ENCODE data around the gene CERS2. TPM values are rescaled to one million over a fixed set of nuclear protein-coding genes. Genes with fewer than 3 reads are reported as not detected.

Gene CERS2
- total and polyA plus RNA-seq, 10 of the 15 experiments (the other 5 are each of a cell fraction or from before 2014, with no cell fraction given): 9.2 to 87.9 (median 50.8) TPM

GRCh38 chr1:150922519-150922975 is 52.1 kb downstream of the CERS2 start (continued):
- TF ChIP-seq BCLAF1 (IDR thresholded peaks at IDR 0.05) (no peak), CHD1 (IDR thresholded peaks at IDR 0.05; ENCODE audit: low read depth, low read length) (no peak), EGR1 (IDR thresholded peaks at IDR 0.05; ENCODE audit: borderline replicate concordance in 1 of 2, low read depth in 2 of 2, low read length in 2 of 2) (no peak), SMARCA5 (IDR thresholded peaks at IDR 0.05) (peak; percentile 17; the same call in 1 of the 2 replicates), NKRF (conservative IDR thresholded peaks at IDR 0.05) (no peak), BCL3 (IDR thresholded peaks at IDR 0.05; ENCODE audit: borderline replicate concordance, insufficient read depth, low read depth, low read length, poor library complexity, severe bottlenecking) (peak; percentile 38), REST (IDR thresholded peaks at IDR 0.05; ENCODE audit: low read depth, low read length) (no peak), TCF7 (IDR thresholded peaks at IDR 0.05; ENCODE audit: borderline replicate concordance) (peak; percentile 21; the same call in 1 of the 2 replicates), CTCF (IDR thresholded peaks at IDR 0.05 in 2 of 3, conservative IDR thresholded peaks at IDR 0.05 in 1 of 3; ENCODE audit: control insufficient read depth in 2 of 3, extremely low read depth in 1 of 3, insufficient read depth in 1 of 3, low read depth in 3 of 3, low read length in 3 of 3) (peak; percentile 72 to 83 (median 81)), ZNF24 (IDR thresholded peaks at IDR 0.05) (peak; percentile 81), USF2 (IDR thresholded peaks at IDR 0.05; ENCODE audit: borderline replicate concordance, low read depth, low read length) (no peak), TARDBP (IDR thresholded peaks at IDR 0.05; ENCODE audit: borderline replicate concordance) (no peak), KDM1A (IDR thresholded peaks at IDR 0.05; ENCODE audit: borderline replicate concordance) (no peak)

Measured in GM12878 (cell line).